GM12875 (cell line): ENCODE results near the gene HNRNPL.

Source experiments
- H3K4me3 ChIP-seq: one replicate; pipeline ENCODE4 v1.5.1; 2011; ENCODE audit warnings: low read depth, low read length, control low read depth
- TF ChIP-seq, protein P1 (sequence below): IDR thresholded peaks from 2 replicates; pipeline ENCODE4 v1.5.1; 2011; ENCODE audit warnings: low read depth, mild to moderate bottlenecking, control low read depth, inconsistent platforms, low read length, moderate library complexity, borderline replicate concordance; ENCODE audit not compliant: insufficient read depth

HNRNPL gene

DNA sequence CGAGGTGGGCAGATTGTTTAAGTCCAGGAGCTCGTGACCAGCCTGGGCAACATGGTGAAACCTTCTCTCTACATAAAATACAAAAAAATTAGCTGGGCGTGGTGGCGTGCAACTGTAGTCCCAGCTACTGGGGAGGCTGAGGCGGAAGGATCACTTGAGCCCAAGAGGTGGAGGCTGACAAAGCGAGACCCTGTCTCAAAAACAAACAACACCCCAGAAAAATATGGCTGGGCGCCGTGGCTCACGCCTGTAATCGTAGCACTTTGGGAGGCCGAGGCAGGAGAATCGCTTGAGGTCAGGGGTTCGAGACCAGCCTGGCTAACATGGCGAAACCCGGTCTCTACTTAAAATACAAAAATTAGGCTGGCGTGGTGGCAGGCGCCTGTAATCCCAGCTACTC, 3.4 kb upstream of the HNRNPL start:
- no peak overlapping the region for H3K4me3 ChIP-seq
- TF ChIP-seq, protein P1, sequence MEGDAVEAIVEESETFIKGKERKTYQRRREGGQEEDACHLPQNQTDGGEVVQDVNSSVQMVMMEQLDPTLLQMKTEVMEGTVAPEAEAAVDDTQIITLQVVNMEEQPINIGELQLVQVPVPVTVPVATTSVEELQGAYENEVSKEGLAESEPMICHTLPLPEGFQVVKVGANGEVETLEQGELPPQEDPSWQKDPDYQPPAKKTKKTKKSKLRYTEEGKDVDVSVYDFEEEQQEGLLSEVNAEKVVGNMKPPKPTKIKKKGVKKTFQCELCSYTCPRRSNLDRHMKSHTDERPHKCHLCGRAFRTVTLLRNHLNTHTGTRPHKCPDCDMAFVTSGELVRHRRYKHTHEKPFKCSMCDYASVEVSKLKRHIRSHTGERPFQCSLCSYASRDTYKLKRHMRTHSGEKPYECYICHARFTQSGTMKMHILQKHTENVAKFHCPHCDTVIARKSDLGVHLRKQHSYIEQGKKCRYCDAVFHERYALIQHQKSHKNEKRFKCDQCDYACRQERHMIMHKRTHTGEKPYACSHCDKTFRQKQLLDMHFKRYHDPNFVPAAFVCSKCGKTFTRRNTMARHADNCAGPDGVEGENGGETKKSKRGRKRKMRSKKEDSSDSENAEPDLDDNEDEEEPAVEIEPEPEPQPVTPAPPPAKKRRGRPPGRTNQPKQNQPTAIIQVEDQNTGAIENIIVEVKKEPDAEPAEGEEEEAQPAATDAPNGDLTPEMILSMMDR = no peak

DNA sequence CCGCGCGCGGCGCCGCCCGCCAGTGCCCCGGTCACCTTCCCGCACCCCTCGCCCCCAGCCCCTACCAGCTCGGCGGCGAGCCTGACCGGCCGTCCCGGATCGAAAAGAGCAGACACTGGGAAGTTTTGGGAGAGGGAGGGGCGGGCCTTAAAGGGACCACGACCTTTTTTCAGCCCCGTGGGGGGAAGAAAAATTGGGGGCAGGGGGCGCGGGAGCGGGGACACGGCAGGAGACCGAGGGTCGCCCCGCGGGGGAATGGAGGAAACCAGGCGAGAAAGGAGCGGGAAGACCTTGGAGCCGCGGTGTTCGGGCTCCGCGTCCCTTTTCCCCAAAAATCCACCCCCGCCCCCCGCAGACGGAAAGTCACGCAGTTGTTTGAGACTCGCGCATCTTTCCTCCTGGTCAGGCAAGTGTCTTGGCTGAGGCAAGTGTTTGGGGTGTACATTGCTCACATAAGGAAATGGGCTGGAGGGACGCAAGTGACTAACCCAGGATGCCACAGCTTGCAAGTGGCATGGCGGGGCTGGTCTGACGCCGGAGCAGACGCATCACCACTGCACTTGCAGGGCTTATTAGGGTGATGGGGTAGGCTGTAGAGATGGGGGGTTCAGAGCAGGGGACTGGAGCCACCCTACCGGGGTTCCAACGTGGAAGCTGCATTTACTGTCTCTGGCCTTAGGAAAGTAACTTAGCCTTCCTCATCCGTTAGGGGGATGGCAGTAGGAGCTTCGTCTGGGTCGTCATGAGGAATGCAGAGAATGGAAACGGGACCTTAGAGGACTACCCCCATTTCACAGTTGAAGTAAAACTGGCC, 2.7 kb upstream of the HNRNPL start:
- TF ChIP-seq, protein P1 = no peak

DNA sequence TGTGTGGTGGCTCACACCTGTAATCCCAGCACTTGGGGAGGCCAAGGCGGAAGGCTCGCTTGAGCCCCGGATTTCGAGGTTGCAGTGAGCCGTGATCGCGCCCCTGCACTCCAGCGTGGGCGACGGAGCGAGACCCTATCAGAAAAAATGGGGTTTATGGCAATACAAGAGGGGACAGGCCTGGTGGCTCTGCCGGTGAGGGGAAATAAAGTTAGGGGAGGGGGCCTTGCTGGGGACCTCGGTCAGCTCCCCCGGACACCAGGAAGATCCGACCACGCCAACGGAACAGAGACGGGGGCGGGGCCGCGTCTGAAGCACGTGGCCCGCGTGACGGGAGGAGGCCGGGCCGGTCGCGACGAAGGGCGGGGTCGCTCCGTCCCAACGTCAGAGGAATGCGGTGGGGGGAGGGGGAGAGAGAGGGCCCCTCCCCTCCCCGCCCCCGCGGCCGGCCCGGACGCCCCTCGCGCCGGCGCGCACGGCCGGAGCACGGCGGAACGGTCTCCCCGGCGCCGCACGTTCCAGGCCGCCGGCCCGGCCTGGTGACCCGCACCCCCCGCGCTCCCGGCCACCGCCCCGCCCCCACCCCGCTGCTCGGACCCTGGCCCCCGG, 1.9 kb upstream of the HNRNPL start:
- H3K4me3 ChIP-seq = peak overlapping the region; percentile 65
- TF ChIP-seq, protein P1 = no peak

More for the DNA sequence above, 2.7 kb upstream of the HNRNPL start:
- H3K4me3 ChIP-seq = peak overlapping the region; percentile 65

DNA sequence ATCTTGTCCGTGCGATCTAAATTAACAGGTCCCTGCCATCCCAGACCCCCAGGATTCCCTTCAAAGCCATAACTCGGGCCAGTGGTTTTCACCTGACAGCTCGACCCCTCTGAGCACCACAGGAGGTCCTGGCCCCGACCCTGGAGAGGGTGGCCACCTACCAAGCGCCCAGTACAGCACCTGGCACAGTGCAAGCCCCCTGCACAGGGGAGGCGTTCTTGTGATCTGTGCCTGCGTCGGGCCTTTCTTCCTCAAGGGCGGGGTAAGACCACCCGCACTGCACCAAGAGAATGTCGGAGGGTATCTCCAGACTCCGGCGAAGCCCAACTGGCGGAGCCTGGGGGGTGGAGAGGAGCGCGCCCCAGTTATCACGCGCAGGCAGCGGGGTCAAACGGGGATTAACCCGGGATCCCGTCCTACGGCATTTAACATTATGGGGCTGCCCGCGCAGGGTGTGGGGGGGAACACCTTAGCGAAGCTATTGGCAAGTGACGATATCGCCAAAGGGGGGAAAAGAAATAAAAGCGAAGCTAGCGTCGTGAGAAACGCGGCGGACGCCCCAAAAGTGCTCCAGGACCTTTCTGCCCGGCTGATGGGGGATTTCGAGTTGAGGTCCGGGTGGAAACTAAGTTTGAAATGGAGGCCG, 1.3 kb upstream of the HNRNPL start:
- TF ChIP-seq, protein P1 = no peak
- H3K4me3 ChIP-seq = peak overlapping the region; percentile 56

DNA sequence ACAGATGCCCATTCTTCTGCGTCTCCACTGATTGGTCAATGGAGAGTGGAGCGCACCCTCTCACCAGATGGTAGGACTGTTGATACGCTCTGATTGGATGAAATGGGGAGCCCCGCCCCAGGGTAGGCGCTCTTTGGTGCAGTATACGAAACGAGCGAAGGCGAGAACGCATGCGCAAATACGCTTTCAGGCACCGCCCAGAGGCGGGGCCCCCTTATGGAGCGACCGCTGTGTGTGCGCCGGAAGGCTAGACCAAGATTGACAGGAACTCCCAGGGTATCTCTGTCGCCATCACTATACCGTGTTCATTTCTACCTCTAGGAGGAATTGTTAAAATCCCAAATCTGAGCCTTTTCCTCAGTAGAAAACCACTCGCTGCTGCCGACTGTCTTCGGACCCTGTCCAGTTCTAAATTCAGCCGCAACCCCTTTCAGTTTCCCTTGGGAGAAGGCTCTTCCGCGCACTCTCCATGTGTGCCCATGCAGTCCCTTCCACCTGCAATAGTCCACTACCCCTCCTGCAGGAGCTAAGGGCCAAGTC, 720 bp upstream of the HNRNPL start:
- H3K4me3 ChIP-seq = peak overlapping the region; percentile 56
- TF ChIP-seq, protein P1 = no peak

DNA sequence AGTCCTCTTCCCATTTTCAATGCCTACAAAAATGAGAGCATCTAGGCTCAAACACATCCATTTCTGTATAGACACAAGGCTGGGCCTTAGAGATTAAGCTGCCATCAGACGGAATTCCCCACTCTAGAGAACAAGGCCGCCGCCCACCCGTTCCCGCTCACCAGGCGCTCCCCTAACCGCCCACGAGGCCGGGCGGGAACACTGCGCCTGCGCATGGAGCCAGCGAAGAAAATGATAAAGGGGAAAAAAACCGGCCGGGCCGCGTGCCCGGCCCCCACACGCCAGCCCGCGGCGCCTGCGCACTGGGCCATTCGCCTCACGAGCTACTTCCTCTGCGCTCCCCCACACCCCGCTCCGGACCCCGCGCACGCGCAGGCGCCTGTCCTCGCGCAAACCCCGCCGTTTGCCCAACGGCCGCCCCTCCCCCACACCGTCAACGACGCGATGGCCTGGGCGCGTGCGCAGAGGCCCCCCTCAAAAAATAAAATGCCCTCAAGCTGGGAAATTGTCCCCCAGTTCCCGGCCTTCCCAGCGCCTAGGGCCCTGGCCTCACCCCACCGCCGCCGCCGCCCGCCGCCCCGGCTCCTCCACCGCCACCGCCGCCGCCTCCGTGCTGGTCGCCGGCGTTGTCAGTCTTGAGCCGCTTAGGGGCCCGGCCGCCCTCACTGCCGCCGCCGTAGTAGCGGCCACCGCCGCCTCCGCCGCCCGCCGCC, 483 bp downstream of the HNRNPL start:
- peak overlapping the region; percentile 75 for H3K4me3 ChIP-seq
- TF ChIP-seq, protein P1 = no peak
